Kidney (tissue), 14 donors: ENCODE measurements around the gene C20orf204. TPM values are rescaled to one million over a fixed set of nuclear protein-coding genes. Genes with fewer than 3 reads are reported as not detected.

Source experiments
- DNase-seq, 5 donors: peaks; one replicate each; pipeline ENCODE4 v3.0.0-alpha.2; 2013 to 2020
- FAIRE-seq: peaks from 2 replicates; lab custom pipeline; 2012; peaks lifted over from hg19 to GRCh38; lab: Jason Lieb, UNC
- H3K27ac ChIP-seq, 2 donors: one replicate each; pipeline ENCODE4 v1.7.0; 2013; ENCODE audit warnings: low read depth in 2 of 2, low read length in 2 of 2, inconsistent platforms in 1 of 2
- H3K27me3 ChIP-seq: one replicate; pipeline ENCODE4 v1.7.1; 2013; ENCODE audit warnings: low read length, inconsistent platforms; ENCODE audit not compliant: control insufficient read depth, insufficient read depth
- H3K36me3 ChIP-seq, 3 donors: one replicate each; pipeline versions ENCODE4 v1.7.0 to v1.7.1; 2013; ENCODE audit warnings: low read length in 3 of 3, control low read depth in 1 of 3, inconsistent platforms in 1 of 3; ENCODE audit not compliant: insufficient read depth in 3 of 3, control insufficient read depth in 2 of 3
- H3K4me1 ChIP-seq, 3 donors: one replicate each; pipeline versions ENCODE4 v1.7.0 to v1.7.1; 2013; ENCODE audit warnings: low read length in 3 of 3, inconsistent platforms in 1 of 3, low read depth in 1 of 3; ENCODE audit not compliant: control insufficient read depth in 2 of 3, insufficient read depth in 2 of 3
- H3K4me3 ChIP-seq, 3 donors: one replicate each; pipeline versions ENCODE4 v1.7.0 to v1.8.1; 2013; ENCODE audit warnings: low read length in 3 of 3, control low read depth in 1 of 3, inconsistent platforms in 1 of 3
- H3K9ac ChIP-seq, 3 donors: one replicate each; pipeline versions ENCODE4 v1.7.0 to v1.7.1; 2013; ENCODE audit warnings: low read length in 3 of 3, control low read depth in 1 of 3, inconsistent platforms in 1 of 3
- H3K9me3 ChIP-seq, 3 donors: one replicate each; pipeline versions ENCODE4 v1.7.0 to v1.7.1; 2013; ENCODE audit warnings: low read length in 3 of 3, control low read depth in 1 of 3, inconsistent platforms in 1 of 3; ENCODE audit not compliant: control insufficient read depth in 2 of 3, insufficient read depth in 1 of 3
- CTCF ChIP-seq: IDR thresholded peaks from 3 replicates; pipeline ENCODE4 v1.5.1; 2012; ENCODE audit warnings: mild to moderate bottlenecking, moderate library complexity, borderline replicate concordance; ENCODE audit not compliant: insufficient read depth; ENCODE audit errors: extremely low read depth
- intact Hi-C: fragments of 100-400 bp; cut with DNase I; formaldehyde crosslinking; loops from one replicate; pipeline ENCODE4 v1.11.1; 2022
- polyA plus RNA-seq: library from polyadenylated mRNA; stranded (reverse); fragments of 350-450 nt; fragmentation: Illumina TruSeq; extraction: RNeasy Lipid Tissue Mini Kit (QIAGEN cat#74804); gene quantifications from one replicate; pipeline ENCODE4 v1.2.3, GENCODE V29; 2014; ENCODE audit warnings: low read depth, low replicate concordance; ENCODE audit not compliant: insufficient read depth
- total RNA-seq: library from RNA; stranded (reverse); fragmentation: NEBNext Ultra II Directional; extraction: Animal tissue kit (Norgen Biotek cat#: 25700); gene quantifications from one replicate; pipeline ENCODE4 v1.2.1, GENCODE V29; 2021
- donor health status: control.
- donor health status: control.
- donor health status: control.
- donor health status: control.
- donor health status: control.
- donor health status: DM: yes; HTN: yes; CAD: no.
- donor health status: Normal renal cell carcinoma (clear cell type).

C20orf204 gene
- total and polyA plus RNA-seq, 2 donors from 2014 or later: 0.75 to 2.4 TPM

- no peak overlapping the region for H3K27ac ChIP-seq
- intact Hi-C loops: no loop called here
- no peak overlapping the region for H3K9ac ChIP-seq
- TF ChIP-seq CTCF: no peak
- no peak for FAIRE-seq
- DNase-seq: peak in 1 of 5 donors; percentile 70
- no peaks in the 10 kb centered on the region for H3K27me3 ChIP-seq
- peaks cover 0 to 8% (median 3%) of the 10 kb centered on the region in 3 donors for H3K4me1 ChIP-seq
- no peaks in the 10 kb centered on the region for H3K9me3 ChIP-seq
- no peaks in the 10 kb centered on the region for H3K36me3 ChIP-seq
- no peak overlapping the region for H3K4me3 ChIP-seq
These were observed 37.6 kb downstream of the C20orf204 start for GRCh38 chr20:64073476-64074183.

GRCh38 chr20:64074184-64074789 is 38.3 kb downstream of the C20orf204 start:
- Histone ChIP-seq H3K27me3 (no peaks in the 10 kb centered on the region), H3K4me3 (no peak overlapping the region), H3K9ac (no peak overlapping the region), H3K4me1 (peaks cover 0 to 14% (median 3%) of the 10 kb centered on the region in 3 donors), H3K27ac (no peak overlapping the region), H3K36me3 (no peaks in the 10 kb centered on the region), H3K9me3 (no peaks in the 10 kb centered on the region)
- FAIRE-seq: no peak
- DNase-seq: no peak
- no peak for TF ChIP-seq CTCF
- intact Hi-C loops: no loop called here

- Histone ChIP-seq H3K27ac (no peak overlapping the region), H3K4me3 (no peak overlapping the region), H3K9ac (no peak overlapping the region), H3K27me3 (no peaks in the 10 kb centered on the region), H3K9me3 (no peaks in the 10 kb centered on the region), H3K4me1 (peaks cover 0 to 15% (median 3%) of the 10 kb centered on the region in 3 donors), H3K36me3 (no peaks in the 10 kb centered on the region)
- DNase-seq: no peak
- intact Hi-C loops: no loop called here
- FAIRE-seq: no peak
- TF ChIP-seq CTCF: no peak
These were observed 39.0 kb downstream of the C20orf204 start for GRCh38 chr20:64074963-64075362.
